ENCODE measurements around the gene DOCK3.

Gene DOCK3

GRCh38 chr3:51035630-51036029, 360.9 kb downstream of the DOCK3 start:
- no peaks in the 10 kb centered on the region for H3K4me1 ChIP-seq
- H3K4me3 ChIP-seq (ENCODE audit: low read depth, low read length): no peak overlapping the region
- H3K36me3 ChIP-seq: no peaks in the 10 kb centered on the region
- TF ChIP-seq CTCF (IDR thresholded peaks at IDR 0.05; ENCODE audit: low read depth, low read length): no peak
- H3K9me3 ChIP-seq: no peaks in the 10 kb centered on the region
- no peak for DNase-seq
- no peaks in the 10 kb centered on the region for H3K27me3 ChIP-seq

GRCh38 chr3:51044982-51045381, 370.3 kb downstream of the DOCK3 start:
- no peak for DNase-seq
- no peaks in the 10 kb centered on the region for H3K4me1 ChIP-seq

GRCh38 chr3:51052562-51052961, 377.8 kb downstream of the DOCK3 start:
- no peak for DNase-seq
- Histone ChIP-seq H3K4me3 (ENCODE audit: low read depth, low read length) (no peak overlapping the region), H3K27me3 (no peaks in the 10 kb centered on the region), H3K36me3 (no peaks in the 10 kb centered on the region), H3K9me3 (no peaks in the 10 kb centered on the region), H3K4me1 (no peaks in the 10 kb centered on the region)
- no peak for TF ChIP-seq CTCF (IDR thresholded peaks at IDR 0.05; ENCODE audit: low read depth, low read length)

More at GRCh38 chr3:51044982-51045381, 370.3 kb downstream of the DOCK3 start:
- H3K36me3 ChIP-seq: no peaks in the 10 kb centered on the region
- H3K9me3 ChIP-seq: no peaks in the 10 kb centered on the region
- H3K4me3 ChIP-seq (ENCODE audit: low read depth, low read length): no peak overlapping the region
- no peak for TF ChIP-seq CTCF (IDR thresholded peaks at IDR 0.05; ENCODE audit: low read depth, low read length)
- no peaks in the 10 kb centered on the region for H3K27me3 ChIP-seq

GRCh38 chr3:51057121-51057520, 382.4 kb downstream of the DOCK3 start:
- no peaks in the 10 kb centered on the region for H3K27me3 ChIP-seq
- no peak overlapping the region for H3K4me3 ChIP-seq (ENCODE audit: low read depth, low read length)
- no peak for TF ChIP-seq CTCF (IDR thresholded peaks at IDR 0.05; ENCODE audit: low read depth, low read length)
- no peak for DNase-seq
- no peaks in the 10 kb centered on the region for H3K36me3 ChIP-seq
- no peaks in the 10 kb centered on the region for H3K9me3 ChIP-seq
- H3K4me1 ChIP-seq: no peaks in the 10 kb centered on the region

GRCh38 chr3:51063053-51063452, 388.3 kb downstream of the DOCK3 start:
- H3K9me3 ChIP-seq: no peaks in the 10 kb centered on the region
- no peak overlapping the region for H3K4me3 ChIP-seq (ENCODE audit: low read depth, low read length)
- DNase-seq: no peak
- H3K4me1 ChIP-seq: no peaks in the 10 kb centered on the region
- H3K36me3 ChIP-seq: no peaks in the 10 kb centered on the region
- no peaks in the 10 kb centered on the region for H3K27me3 ChIP-seq
- TF ChIP-seq CTCF (IDR thresholded peaks at IDR 0.05; ENCODE audit: low read depth, low read length): no peak

- no peak for DNase-seq
- Histone ChIP-seq H3K9me3 (no peaks in the 10 kb centered on the region), H3K4me3 (ENCODE audit: low read depth, low read length) (no peak overlapping the region), H3K27me3 (no peaks in the 10 kb centered on the region), H3K36me3 (no peaks in the 10 kb centered on the region), H3K4me1 (no peaks in the 10 kb centered on the region)
- TF ChIP-seq CTCF (IDR thresholded peaks at IDR 0.05; ENCODE audit: low read depth, low read length): no peak
Measured at GRCh38 chr3:51075221-51075775, 400.6 kb downstream of the DOCK3 start.
